Ectodermal cell (in vitro differentiated cells): ENCODE measurements around the gene CHST14.
A peak's percentile ranks its signal among the peaks of the same experiment; 100 is the strongest.

ENCODE experiments used
- H3K27ac ChIP-seq: 2 replicates; pipeline ENCODE4 v1.7.0; 2013; ENCODE audit warnings: mild to moderate bottlenecking, low read depth, low read length; ENCODE audit not compliant: insufficient read depth, poor library complexity, severe bottlenecking
- H3K27me3 ChIP-seq: 2 replicates; pipeline ENCODE4 v1.7.0; 2013; ENCODE audit warnings: mild to moderate bottlenecking, low read length; ENCODE audit not compliant: insufficient read depth, control insufficient read depth, poor library complexity, severe bottlenecking
- H3K36me3 ChIP-seq: one replicate; pipeline ENCODE4 v1.7.0; 2013; ENCODE audit warnings: low read length; ENCODE audit not compliant: control insufficient read depth, insufficient read depth
- H3K4me1 ChIP-seq: one replicate; pipeline ENCODE4 v1.7.0; 2013; ENCODE audit warnings: low read length; ENCODE audit not compliant: control insufficient read depth, insufficient read depth
- H3K4me3 ChIP-seq: 2 replicates; pipeline ENCODE4 v1.7.0; 2013; ENCODE audit warnings: low read depth, low read length, control low read depth; ENCODE audit not compliant: insufficient read depth
- H3K9me3 ChIP-seq: 2 replicates; pipeline ENCODE4 v1.7.0; 2013; ENCODE audit warnings: mild to moderate bottlenecking, low read length, moderate library complexity; ENCODE audit not compliant: control insufficient read depth
- WGBS, 2 experiments: methylation state at CpG; one replicate each; pipeline ENCODE4 v1.1.7; 2013; ENCODE audit warnings: missing lambda C conversion rate in 2 of 2; 5-methylcytosine and 5-hydroxymethylcytosine counted together

The CHST14 gene

DNA sequence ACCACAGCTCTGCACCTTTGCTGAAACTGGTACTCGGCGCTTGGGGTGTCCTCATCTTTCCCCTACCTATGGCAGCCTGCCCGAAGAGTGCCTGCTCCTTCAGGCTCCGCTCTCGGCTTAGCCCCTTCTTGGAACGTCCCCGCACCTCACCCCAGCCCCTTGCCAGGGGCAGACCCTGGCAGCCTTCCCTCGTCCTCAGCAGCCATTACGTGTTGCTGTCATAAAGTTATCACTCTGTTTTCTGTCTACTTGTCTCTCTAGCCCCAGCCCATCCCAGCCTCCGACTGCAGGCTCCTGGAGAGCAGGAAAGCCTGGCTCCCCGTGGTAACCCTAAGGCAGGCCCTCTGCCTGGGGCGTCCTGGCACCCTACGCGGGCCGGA is 35.1 kb upstream of the CHST14 start:
- H3K27me3 ChIP-seq: peaks cover 77% of the 10 kb centered on the region
- no peaks in the 10 kb centered on the region for H3K36me3 ChIP-seq
- no peaks in the 10 kb centered on the region for H3K9me3 ChIP-seq
- H3K4me1 ChIP-seq: peaks cover 33% of the 10 kb centered on the region
- 14 to 17% methylated on average over 15 of the region's 15 CpGs for WGBS, 2 experiments
- peak overlapping the region; percentile 49 for H3K4me3 ChIP-seq
- H3K27ac ChIP-seq: no peak overlapping the region

DNA sequence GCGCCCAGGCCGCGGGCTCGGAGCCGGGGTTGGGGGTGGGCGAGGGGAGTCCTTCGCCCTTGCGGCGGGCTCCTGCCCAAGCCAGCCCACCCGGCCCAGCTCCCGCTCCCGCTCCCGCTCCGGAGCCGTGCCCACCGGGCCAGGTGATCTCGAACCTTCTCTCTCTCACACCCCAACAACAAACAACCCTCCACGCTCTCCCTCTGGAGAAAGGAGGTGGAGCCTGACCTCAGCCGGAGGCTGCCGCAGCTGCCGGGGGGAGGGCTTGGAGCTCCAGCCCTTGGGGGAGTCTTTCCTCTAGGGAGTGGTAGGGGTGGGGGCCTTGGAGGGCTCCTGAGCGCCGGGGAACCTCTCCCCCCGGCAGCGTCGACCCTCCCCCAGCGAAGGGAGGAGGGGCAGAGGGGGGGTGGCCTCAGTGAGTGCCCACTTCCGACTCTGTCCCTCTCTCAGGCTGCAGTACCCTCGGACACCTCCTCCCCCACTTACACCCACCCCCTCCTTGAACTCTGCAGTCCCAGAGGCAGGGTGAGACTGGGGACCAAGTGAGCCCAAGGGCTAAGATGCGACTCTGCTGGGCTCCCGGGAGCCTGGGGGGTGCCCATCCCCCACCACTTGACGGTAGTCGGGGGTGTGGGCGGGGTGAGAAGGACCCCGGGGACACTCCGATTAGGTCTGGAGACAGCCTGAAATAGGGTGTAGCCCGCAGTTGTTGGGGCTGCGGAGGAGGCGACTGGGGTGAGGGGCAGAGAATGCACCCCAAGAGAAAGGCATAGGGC is 34.5 kb upstream of the CHST14 start:
- 1% methylated on average over 39 of the region's 39 CpGs for WGBS, 2 experiments
- Histone ChIP-seq H3K4me3 (peak overlapping the region; percentile 49), H3K27me3 (peaks cover 77% of the 10 kb centered on the region)

DNA sequence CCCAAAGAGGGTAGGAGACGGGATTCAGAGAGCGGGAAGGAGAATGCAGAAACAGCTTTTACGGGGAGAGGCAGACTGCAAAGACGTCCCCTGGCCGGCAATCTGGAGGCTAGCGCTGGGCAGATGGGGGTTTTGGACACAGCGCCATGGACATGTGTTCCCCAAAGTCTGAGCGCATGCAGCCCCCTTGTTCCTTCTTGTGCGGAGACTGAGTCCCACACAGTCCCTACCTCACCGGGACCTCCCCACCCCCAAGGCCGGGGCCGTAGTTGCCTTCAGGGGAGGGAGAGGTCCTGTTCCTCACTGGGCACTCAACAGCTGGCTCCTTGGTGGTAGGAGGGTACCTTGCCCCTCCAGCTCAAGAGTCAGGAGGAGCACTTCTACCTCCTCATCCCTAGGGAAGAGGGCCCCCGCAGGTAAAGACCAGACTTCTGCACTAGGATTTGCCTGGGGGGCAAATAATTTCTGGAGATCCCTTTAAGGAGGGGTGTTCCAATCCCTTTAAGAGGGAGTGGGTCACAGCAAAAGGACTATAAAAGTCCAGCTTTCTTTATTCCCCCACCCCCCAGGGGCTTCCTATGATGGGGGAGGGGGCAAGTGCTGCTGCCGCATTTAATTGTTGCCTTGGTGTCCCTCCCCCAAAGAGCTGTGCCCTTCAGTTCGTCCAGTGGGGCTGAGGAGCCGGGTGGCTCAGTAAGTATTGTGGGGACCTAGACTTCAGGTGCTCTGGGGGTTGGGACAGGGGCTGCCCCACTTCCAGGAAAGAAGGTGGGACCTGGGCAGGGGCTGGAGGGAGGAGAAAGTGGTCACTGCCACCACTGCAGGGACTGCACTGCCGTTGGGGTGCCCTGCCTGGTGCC is 33.7 kb upstream of the CHST14 start:
- WGBS, 2 experiments: 2% methylated on average over 15 to 17 of the region's 17 CpGs
- Histone ChIP-seq H3K9me3 (no peaks in the 10 kb centered on the region), H3K27me3 (peaks cover 81% of the 10 kb centered on the region)

More for the DNA sequence above, 34.5 kb upstream of the CHST14 start:
- Histone ChIP-seq H3K9me3 (no peaks in the 10 kb centered on the region), H3K36me3 (no peaks in the 10 kb centered on the region), H3K4me1 (peaks cover 33% of the 10 kb centered on the region), H3K27ac (no peak overlapping the region)

DNA sequence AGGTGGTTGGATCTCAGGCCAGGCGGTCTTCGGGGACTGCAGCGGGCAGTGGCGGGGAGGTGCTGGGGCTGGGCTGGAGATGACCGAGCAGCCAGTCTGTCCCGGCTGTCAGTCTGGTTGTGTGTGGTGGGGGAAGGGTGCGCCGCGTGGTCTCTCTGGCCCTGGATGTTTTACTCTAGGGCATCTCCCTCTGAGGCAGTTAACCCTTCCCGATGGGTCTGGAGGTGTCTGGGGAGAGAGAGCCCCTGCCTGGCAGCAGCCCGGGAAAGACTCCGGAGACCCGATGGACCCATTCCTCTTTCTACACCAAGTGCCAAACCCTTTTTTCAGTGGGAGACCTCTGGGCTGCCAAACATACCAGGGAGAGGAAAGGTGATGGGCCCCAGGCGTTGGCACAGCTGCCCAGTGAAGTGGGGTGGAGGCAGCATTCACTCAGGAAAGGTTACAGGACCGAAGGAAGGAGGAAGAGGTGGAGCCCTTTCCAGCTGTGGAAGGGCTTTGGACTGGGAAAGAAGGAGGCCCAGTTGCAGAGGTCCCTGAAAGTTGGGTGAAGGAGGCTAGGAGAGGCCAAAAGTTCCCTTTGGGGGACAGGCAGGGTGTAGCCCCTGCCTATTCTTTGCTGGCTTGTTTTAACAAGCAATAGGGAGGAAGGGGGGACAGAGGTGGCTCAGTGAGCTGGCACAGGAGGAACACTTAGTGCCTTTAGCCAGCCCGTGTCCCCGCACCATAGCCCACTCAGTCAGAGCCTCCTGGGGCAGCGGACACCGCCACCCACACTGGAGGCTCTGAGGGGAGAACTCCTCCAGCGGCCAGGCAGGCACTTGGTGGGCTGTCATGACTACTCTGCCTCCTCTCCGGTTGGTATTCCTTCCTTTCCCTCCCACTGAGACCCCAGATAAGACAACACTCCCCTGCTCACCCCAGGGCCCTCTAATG is 32.8 kb upstream of the CHST14 start:
- peaks cover 33% of the 10 kb centered on the region for H3K4me1 ChIP-seq
- H3K27ac ChIP-seq: no peak overlapping the region
- peak overlapping the region; percentile 49 for H3K4me3 ChIP-seq
- H3K27me3 ChIP-seq: peaks cover 77% of the 10 kb centered on the region
- WGBS, 2 experiments: 21 to 27% methylated on average over 21 of the region's 21 CpGs
- H3K9me3 ChIP-seq: no peaks in the 10 kb centered on the region
- no peaks in the 10 kb centered on the region for H3K36me3 ChIP-seq

More for the DNA sequence above, 33.7 kb upstream of the CHST14 start:
- H3K27ac ChIP-seq: no peak overlapping the region
- no peaks in the 10 kb centered on the region for H3K36me3 ChIP-seq
- peak overlapping the region; percentile 49 for H3K4me3 ChIP-seq
- peaks cover 33% of the 10 kb centered on the region for H3K4me1 ChIP-seq

DNA sequence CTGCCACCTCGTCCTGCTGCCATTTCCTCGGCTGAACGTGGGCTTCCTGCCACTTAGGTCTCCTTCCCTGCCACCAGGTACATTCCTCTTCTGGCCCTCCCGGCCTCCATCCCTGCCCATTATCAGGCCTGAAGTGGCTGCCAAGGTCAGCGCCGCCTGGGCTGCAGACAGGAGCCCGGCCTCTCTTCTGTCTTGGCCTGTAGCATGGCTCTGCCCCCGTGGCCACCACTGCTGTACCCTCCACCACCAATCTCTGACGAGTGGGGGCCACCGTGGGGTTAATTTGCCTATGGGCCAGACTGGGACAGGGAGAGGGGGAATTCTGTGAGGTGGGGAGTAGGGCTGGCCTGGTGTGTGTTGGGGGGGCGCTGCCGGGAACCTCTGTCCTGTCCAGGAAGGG is 32.1 kb upstream of the CHST14 start:
- peak overlapping the region; percentile 42 for H3K4me3 ChIP-seq
- H3K9me3 ChIP-seq: no peaks in the 10 kb centered on the region
- H3K36me3 ChIP-seq: no peaks in the 10 kb centered on the region
- 40% methylated on average over 12 of the region's 12 CpGs for WGBS, 2 experiments
- peaks cover 70% of the 10 kb centered on the region for H3K27me3 ChIP-seq
- H3K4me1 ChIP-seq: peaks cover 33% of the 10 kb centered on the region
- H3K27ac ChIP-seq: no peak overlapping the region

DNA sequence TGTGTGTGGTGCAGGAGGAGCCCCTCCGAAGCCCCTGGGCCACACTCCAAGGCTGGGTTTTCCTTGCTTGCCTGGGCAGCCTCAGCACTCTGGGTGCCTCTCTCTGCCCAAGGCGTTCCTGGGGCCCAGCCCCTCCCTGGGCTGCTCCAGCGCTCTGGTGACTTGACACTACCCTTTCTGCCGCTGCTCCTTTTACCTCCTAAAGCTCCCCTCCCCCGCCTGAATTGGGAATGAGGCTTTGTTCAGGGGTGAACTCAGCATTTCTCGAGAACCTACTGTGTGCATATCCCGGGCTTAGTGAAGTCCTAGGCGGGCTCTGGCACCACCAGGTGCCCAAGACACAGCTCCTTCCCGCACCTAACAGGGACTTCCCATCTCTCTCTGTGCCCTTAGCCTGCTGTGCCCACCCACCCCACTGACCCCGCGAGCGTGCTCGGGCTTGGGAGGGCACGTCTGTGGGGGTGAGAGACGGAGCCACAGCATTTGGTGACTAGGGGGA is 31.3 kb upstream of the CHST14 start:
- WGBS, 2 experiments: 0% methylated on average over 15 of the region's 15 CpGs
- peaks cover 62% of the 10 kb centered on the region for H3K27me3 ChIP-seq
- H3K9me3 ChIP-seq: no peaks in the 10 kb centered on the region
- peak overlapping the region; percentile 42 for H3K4me3 ChIP-seq
- peaks cover 41% of the 10 kb centered on the region for H3K4me1 ChIP-seq
- H3K27ac ChIP-seq: no peak overlapping the region
- no peaks in the 10 kb centered on the region for H3K36me3 ChIP-seq

DNA sequence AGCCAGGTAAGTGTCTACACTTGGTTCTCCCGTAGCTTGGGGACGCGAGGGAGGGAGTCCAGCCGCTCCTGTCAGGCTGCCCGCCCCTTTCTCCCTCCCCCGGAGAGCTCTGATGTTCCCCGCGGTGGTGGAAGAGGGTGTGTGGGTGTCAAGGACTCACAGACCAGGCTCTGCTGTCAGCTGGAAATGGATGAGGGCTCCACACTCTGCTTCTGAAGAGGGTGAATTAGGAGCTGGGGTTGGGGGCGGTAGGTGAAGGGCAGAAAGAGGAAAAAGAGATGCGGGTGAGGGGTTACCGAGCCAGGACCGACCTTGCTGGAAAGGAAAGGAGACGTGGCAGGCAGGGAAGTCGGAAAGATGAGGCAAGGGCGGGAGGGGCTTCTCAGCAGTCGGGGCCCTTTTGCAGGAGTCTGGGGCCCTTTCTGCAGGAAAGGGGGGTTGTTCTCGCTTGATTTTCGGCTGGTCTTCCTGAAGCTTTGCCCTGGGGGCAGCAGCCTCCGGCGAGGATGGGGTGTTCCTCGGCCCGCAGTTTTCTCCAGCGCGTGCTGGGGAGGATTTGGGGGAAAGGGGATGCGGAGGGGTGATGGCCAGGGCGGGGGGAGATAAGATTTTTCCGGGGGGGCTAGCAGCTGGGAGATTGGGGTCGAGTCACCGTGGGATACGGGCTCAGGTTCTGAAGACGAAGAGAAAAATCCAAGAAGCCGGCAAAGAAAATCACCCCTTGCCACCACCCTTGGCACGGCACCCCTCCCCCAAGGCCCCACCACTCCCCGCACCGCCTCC is 30.6 kb upstream of the CHST14 start:
- Histone ChIP-seq H3K4me1 (peaks cover 46% of the 10 kb centered on the region), H3K27ac (no peak overlapping the region), H3K36me3 (no peaks in the 10 kb centered on the region), H3K9me3 (no peaks in the 10 kb centered on the region), H3K27me3 (peaks cover 55% of the 10 kb centered on the region), H3K4me3 (peak overlapping the region; percentile 42)
- 1% methylated on average over 35 of the region's 35 CpGs for WGBS, 2 experiments

DNA sequence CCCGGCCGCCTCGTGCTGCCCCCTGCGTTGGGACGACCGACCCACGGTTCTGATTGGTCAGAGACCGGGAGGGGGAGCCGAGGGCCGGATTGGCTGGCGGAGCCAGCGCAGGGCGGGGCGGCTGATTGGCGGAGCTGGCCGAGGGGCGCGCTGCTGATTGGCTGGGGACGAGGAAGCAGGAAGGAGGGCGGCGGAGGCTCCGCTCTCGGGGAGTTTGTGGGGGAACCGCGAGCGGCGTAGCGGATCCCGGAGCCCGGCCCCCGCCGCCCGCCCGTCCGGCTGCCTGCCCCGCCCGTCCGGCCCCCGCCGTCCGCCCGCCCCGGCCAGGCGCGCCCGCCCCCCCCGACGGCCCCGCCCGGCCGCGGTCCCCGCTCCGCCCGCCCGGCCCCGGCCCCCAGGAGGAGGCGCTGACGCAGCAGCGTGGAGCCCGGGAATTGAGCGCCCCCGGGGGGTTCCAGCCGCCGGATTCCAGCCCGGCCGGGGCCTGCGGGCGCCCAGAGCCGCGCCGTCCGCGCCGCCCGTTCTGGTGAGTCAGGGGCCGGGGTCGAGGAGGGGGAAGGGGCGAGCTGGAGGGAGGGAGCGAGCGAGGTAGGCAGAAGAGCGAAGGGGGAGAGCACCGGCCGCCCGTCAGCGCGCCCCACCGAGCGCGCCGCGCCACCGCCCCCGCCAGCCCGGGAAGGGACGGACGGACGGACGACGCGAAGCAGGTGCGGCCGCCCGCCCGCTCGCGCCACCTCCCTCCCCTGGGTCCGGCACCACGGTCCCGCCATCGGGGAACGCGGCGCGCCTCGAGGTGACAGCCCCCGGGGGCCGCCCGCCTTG is 29.8 kb upstream of the CHST14 start, which contains the start of gene BAHD1:
BAHD1 (plus strand) TSS at position 211 of the 822 bp plus-strand sequence. CDS start 17,512 bp downstream, outside the sequence.
- 0 to 1% methylated on average over 119 of the region's 119 CpGs for WGBS, 2 experiments
- Histone ChIP-seq H3K27me3 (peaks cover 47% of the 10 kb centered on the region), H3K27ac (peak within 1 kb of the TSS; percentile 77), H3K36me3 (no peaks in the 10 kb centered on the region), H3K4me1 (peaks cover 49% of the 10 kb centered on the region), H3K9me3 (no peaks in the 10 kb centered on the region), H3K4me3 (peak within 1 kb of the TSS; percentile 68)
